ENCODE measurements around the gene ERICH6.
"Not testable (repeated sequence)": the region's sequence is repeated elsewhere in the genome, so short reads cannot be mapped to it uniquely, and the experiment has no call there.

ERICH6 gene

GRCh38 chr3:150681057-150681456 lies 22.7 kb downstream of the ERICH6 start:
- no peak for DNase-seq (ENCODE audit: low spot score)

- no peak for DNase-seq (ENCODE audit: low spot score)
Observed at GRCh38 chr3:150680562-150680961, 23.2 kb downstream of the ERICH6 start.

DNA sequence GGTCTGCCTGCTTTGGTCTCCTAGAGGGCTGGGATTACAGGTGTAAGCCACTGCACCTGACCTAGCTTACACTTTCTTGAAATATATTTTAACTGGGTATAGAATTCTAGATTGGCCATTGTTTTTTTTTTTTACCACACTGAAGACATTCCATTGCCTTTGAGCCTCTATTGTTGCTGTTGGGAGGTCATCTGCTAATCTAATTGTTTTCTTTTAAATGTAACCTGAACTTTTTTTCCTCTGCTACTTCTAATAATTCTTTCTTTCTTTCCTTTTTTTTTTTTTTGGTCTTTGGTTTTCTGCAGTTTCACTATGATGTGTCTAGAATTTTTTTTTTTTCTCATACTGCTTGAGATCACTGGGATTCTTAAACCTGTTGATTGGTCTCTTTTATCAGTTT lies 28.1 kb downstream of the ERICH6 start:
- no peak for DNase-seq (ENCODE audit: low spot score)

- DNase-seq (ENCODE audit: low spot score), result no peak
Observed at GRCh38 chr3:150673966-150674365, 29.8 kb downstream of the ERICH6 start.

- no peak for DNase-seq (ENCODE audit: low spot score)
Observed at GRCh38 chr3:150666167-150666566, 37.6 kb downstream of the ERICH6 start.

- no peak for DNase-seq (ENCODE audit: low spot score)
Observed at GRCh38 chr3:150663461-150663860, 40.3 kb downstream of the ERICH6 start.

DNA sequence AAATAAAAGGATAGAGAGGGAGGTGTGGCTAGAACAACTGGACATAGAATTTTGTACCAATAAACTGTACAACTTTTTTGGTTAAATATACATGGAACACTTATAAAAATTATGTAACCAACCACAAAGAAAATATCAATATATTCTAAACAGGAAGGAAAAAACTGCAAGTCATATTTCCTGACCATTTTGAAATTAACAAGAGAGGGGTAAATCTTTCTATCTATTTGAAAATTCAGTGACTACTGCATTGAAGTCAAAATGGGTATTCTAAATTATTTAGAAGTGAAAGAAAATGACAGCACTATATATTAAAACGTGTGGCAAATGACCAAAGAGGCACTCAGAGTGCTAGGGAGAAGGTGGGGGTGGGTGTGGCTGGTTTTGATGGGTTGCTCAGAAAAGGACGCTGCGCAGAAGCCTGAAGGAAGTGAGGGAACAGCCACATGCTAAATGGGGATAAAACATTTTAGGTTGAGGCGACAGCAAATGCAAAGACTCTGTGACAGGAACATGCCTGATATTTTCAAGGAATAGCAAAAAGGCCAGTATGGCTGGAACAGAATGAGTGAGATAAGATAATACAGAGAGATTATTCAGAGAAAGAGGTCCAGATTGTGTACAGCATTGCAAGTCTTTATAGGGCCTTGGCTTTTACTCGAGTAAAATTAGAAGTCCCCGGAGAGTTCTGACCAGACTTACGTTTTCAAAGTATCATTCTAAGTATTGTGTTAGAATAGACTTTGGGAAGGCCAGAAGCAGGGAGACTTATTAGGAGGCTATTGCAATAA lies 41.1 kb downstream of the ERICH6 start:
- DNase-seq (ENCODE audit: low spot score), result no peak

DNA sequence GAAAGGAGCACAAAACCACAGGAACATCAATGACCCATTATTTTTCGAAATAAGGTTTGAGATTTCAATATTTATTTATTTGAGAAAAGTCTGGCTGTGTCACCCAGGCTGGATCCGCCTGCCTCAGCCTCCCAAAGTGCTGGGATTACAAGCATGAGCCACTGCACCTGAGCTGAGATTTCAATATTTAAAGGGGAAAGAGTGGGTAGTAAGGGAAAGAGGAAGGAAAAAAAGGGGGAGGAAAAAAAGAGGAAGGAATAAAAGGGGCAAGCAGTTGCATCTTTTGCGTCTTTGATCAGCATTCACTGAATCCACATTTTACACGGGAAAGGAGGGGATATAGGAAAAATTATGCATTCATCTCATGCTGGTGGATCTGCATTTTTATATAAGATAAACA lies 47.4 kb downstream of the ERICH6 start:
- no peak for DNase-seq (ENCODE audit: low spot score)

DNA sequence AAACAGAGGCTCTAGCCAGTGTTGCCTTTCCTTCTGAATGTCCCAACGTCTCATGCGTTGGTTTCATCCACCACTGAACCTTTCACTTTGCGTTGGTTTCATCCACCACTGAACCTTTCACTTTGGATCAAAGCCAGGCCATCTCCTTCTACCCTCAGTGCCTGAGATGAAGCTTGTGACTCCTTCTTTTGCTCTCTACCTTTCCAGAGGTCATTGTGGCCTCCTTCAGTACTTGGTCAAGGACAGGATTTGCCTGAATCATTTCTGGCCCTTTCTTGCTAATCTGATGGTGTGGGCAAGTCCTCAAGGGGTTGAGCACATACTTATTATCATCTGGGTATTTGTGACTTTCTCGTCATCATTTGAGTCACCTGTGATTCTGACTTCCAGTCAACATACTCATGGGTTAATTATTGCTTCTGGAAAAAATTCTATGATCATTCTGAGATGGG lies 50.6 kb downstream of the ERICH6 start:
- no peak for DNase-seq (ENCODE audit: low spot score)

GRCh38 chr3:150640256-150640655 lies 63.5 kb downstream of the ERICH6 start:
- DNase-seq (ENCODE audit: low spot score), result no peak

DNA sequence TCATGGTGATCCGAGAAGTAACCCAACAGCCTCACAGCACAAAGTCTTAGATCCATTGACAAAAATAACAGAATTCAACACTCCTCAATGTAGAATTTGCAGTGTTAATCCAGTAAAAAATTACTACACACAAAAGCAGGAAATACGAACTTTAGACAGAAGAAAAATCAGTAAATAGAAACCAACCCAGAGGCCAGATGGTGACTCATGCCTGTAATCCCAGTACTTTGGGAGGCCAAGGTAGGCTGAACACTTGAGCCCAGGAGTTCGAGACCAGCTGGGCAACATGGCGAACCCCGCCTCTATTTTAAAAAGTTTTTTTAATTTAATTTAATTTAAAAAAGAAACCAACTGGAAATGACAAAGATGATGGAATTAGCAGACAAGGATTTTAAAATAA lies 64.5 kb downstream of the ERICH6 start:
- DNase-seq (ENCODE audit: low spot score), result no peak

GRCh38 chr3:150636258-150636657 lies 67.5 kb downstream of the ERICH6 start:
- DNase-seq (ENCODE audit: low spot score), result no peak

- DNase-seq (ENCODE audit: low spot score), result no peak
Observed at GRCh38 chr3:150635526-150635925, 68.2 kb downstream of the ERICH6 start.

- no peak for DNase-seq (ENCODE audit: low spot score)
Observed at GRCh38 chr3:150635076-150635475, 68.6 kb downstream of the ERICH6 start.

GRCh38 chr3:150631515-150632221 lies 72.1 kb downstream of the ERICH6 start:
- no peak for DNase-seq (ENCODE audit: low spot score)

DNA sequence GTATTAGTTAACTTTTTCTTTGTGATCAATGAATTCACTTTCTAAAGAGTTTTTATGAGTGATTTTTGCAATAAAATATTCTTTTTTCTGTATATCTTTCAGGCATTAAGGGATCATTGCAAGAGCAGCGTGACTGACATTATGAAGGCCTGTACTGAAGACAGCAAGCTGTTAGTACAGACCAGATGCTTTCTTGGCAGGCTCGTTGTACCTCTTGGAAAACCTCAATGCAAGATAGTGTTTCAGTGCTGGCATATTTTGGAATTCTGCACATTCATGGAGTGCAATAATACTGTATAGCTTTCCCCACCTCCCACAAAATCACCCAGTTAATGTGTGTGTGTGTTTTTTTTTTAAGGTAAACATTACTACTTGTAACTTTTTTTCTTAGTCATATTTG lies 76.2 kb downstream of the ERICH6 start:
- DNase-seq (ENCODE audit: low spot score), result no peak

DNA sequence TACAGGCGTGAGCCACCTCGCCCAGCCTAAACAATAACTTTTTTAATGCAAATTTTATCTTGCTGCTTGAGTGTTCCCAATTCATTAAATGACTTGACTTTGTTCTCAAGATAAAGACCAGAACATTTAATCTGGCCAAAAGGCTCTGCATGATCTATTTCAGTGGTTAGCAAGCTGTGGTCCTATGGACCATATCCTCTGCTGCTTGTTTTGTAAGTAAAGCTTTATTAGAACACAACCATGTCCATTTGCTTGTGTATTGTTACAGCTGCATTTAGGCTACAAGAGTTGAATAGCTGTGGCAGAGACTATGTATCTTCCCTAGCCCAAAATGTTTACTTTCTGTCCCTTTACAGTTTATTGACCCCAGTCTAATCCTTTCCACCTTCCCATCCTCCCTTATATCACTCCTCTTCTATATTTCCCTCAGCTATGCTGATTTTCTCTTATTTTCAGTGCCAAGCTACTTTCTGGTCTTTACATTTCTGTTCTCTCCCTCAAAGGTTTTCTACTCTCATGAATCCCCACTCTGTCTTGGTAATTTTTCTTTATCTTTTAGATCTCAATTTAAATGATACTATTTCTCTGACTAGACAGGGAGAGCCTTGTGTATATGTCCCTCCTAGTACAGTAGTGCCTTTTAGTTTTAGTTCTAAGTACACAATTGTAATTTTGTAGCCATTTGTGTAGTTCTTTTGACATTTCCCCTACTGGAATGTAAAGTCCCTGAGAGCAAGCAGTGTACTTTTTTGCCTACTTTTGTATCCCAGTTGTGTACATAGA lies 77.4 kb downstream of the ERICH6 start:
- DNase-seq (ENCODE audit: low spot score), result no peak

DNA sequence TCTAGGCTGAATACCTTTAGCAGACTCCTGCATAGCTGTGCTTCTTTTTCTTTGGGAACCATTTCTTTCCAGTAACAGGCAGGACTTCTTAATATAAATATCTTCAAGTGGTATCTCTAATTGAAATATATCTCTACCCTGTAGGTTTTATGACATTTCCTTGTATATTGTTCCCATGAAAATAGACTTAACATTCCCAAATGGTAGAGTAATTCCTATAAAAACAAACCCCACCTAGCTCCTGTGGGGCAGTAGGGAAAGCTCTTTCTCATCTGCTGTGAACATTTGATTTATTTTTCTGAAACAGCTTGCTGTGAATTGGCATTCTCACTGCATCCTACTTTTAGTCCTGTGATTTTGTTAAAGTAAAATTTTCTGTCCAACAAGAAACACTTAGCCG lies 79.8 kb downstream of the ERICH6 start:
- DNase-seq (ENCODE audit: low spot score), result no peak

GRCh38 chr3:150622955-150623354 lies 80.8 kb downstream of the ERICH6 start:
- not testable (repeated sequence) for DNase-seq (ENCODE audit: low spot score)

DNA sequence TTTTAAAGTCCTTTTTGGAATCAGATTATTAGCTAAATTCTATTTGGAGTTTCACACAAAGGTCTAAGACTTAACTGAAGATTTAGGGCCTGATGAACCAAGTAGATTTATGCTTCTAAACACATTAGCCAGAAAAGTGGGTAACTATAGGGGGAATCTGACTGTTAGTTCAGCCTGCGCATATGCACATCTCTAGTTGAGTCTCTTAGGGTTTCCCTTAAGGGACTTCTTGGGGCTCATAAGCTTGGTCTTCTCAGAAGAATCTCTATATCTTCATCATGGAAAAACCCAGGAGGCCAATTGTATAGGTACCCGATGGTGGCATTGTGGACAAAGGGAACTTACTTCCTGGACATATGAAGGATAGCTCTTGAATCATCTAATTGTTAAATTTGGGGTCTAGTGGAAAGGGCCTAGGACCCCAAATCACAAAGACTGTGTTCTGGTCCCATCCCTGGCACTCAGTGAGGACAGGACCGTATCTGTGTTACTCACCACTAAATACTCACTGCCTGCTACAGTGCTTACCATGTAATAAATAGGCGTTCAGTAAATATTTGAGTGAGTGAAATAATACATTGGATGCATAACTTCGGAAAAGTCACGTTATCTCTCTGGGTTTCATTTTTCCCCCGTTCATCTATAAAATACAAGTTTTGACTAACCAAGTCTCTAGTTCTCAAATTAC lies 83.6 kb downstream of the ERICH6 start:
- DNase-seq (ENCODE audit: low spot score), result no peak

DNA sequence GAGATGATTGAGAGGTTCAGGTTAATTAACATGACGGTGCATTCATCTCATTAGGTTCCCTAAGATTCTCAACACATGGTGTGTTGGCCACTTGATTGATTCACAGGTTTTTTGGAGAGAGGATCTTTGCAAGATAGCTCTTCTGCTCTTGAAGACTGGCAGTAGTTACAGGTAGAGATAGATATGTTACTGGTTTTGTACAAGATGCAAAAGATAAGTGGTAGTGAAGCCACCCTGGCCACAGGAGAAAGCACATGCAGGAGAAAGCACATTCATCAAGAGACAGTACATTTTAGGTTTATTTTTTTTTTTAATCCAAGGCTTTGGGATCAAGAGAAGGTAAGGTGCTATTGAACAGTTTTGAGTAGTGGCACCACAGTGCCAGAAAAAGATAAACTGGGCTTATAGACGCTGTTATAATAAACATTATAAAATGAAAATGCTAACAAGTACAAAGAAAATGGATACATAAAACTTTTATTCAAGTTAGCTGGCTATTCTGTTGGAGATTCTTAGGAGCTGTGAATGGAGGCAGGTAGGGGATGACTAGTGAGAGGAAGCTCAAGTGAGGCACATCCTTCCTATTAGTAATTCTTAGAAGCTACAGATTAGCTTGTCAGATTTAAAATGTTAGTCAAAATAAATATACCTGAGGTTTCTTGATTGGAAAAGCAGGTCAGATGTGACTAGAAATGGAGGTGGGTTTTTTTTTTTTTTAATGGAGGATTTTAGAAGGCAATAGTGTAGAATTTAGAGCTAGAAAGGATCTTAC lies 89.8 kb downstream of the ERICH6 start:
- DNase-seq (ENCODE audit: low spot score), result no peak

All from SW480 (cell line).